Measurements from ENCODE around the gene TUBGCP2. TPM values are rescaled to one million over a fixed set of nuclear protein-coding genes. Genes with fewer than 3 reads are reported as not detected.

TUBGCP2 gene
- total RNA-seq, 1 donor from 2014 or later, result 66.7 TPM

GRCh38 chr10:133289761-133290160 lies 18.9 kb downstream of the TUBGCP2 start:
- Mint-ChIP-seq H3K4me1 (no peaks in the 10 kb centered on the region), H3K36me3 (ENCODE audit: low read depth) (peaks cover 75% of the 10 kb centered on the region), H3K27me3 (no peaks in the 10 kb centered on the region), H3K9me3 (no peaks in the 10 kb centered on the region), H3K4me3 (no peak overlapping the region), H3K27ac (no peak overlapping the region)
- DNase-seq, result no peak
- ChIA-PET CTCF (no interaction called here), POLR2A (no interaction called here)
- intact Hi-C loops (cut with micrococcal nuclease), result no loop called here
- no peak for TF ChIP-seq CTCF (IDR thresholded peaks at IDR 0.05)
- ATAC-seq (ENCODE audit: low read depth), result no peak

- H3K27me3 Mint-ChIP-seq, result no peaks in the 10 kb centered on the region
- ChIA-PET CTCF (no interaction called here), POLR2A (no interaction called here)
- no peak for TF ChIP-seq CTCF (IDR thresholded peaks at IDR 0.05)
- DNase-seq (no peak), ATAC-seq (ENCODE audit: low read depth) (no peak)
- no peak overlapping the region for H3K4me3 Mint-ChIP-seq
- peaks cover 78% of the 10 kb centered on the region for H3K36me3 Mint-ChIP-seq (ENCODE audit: low read depth)
- H3K9me3 Mint-ChIP-seq, result no peaks in the 10 kb centered on the region
- no peak overlapping the region for H3K27ac Mint-ChIP-seq
- H3K4me1 Mint-ChIP-seq, result no peaks in the 10 kb centered on the region
- intact Hi-C loops (cut with micrococcal nuclease), result no loop called here
Measured at GRCh38 chr10:133287832-133288500, 20.7 kb downstream of the TUBGCP2 start.

GRCh38 chr10:133286366-133286765 lies 22.3 kb downstream of the TUBGCP2 start:
- no peak for ATAC-seq (ENCODE audit: low read depth)
- intact Hi-C loops (cut with micrococcal nuclease), result no loop called here
- no peak overlapping the region for H3K4me3 Mint-ChIP-seq
- POLR2A ChIA-PET, result no interaction called here
- H3K9me3 Mint-ChIP-seq, result no peaks in the 10 kb centered on the region
- CTCF ChIA-PET, result no interaction called here
- no peak for DNase-seq
- H3K27ac Mint-ChIP-seq, result no peak overlapping the region
- H3K27me3 Mint-ChIP-seq, result no peaks in the 10 kb centered on the region
- TF ChIP-seq CTCF (IDR thresholded peaks at IDR 0.05), result no peak
- peaks cover 84% of the 10 kb centered on the region for H3K36me3 Mint-ChIP-seq (ENCODE audit: low read depth)
- no peaks in the 10 kb centered on the region for H3K4me1 Mint-ChIP-seq

- Mint-ChIP-seq H3K36me3 (ENCODE audit: low read depth) (peaks cover 82% of the 10 kb centered on the region), H3K4me3 (no peak overlapping the region), H3K27ac (no peak overlapping the region), H3K27me3 (no peaks in the 10 kb centered on the region), H3K4me1 (no peaks in the 10 kb centered on the region), H3K9me3 (no peaks in the 10 kb centered on the region)
- TF ChIP-seq CTCF (IDR thresholded peaks at IDR 0.05), result no peak
- CTCF ChIA-PET, result interaction anchor here (1.9 kb wide), 1 partner anchor 23 kb away, joined by 5 read pairs; no protein-coding TSS in a partner anchor
- DNase-seq (no peak), ATAC-seq (ENCODE audit: low read depth) (no peak)
- intact Hi-C loops (cut with micrococcal nuclease), result no loop called here
- POLR2A ChIA-PET, result interaction anchor here (1.5 kb wide), 1 partner anchor 9 kb away, joined by 9 read pairs; the partner anchor contains the start of gene ADAM8
Measured at GRCh38 chr10:133285217-133285616, 23.5 kb downstream of the TUBGCP2 start.

DNA sequence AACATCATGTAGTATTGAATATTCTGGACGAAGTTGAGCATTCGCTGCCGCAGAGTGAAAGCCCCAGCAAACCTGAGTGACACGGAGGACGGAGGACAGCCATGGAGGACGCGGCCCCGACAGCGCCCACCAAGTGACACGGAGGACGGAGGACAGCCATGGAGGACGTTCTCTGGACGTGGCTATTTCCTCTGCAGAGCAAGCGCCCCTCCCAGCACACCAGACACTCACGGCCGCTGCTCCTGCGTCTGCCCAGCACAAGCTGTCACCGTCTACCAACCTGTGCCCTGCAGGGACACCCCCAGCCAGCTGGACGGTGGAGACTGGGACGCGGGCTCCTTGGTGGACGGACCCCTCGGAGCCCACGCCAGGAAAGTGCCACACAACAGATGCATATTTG lies 24.7 kb downstream of the TUBGCP2 start:
- ChIA-PET CTCF (interaction anchor here (1.9 kb wide), 1 partner anchor 24 kb away, joined by 5 read pairs; no protein-coding TSS in a partner anchor), POLR2A (interaction anchor here (1.5 kb wide), 1 partner anchor 8 kb away, joined by 9 read pairs; the partner anchor contains the start of gene ADAM8)
- Mint-ChIP-seq H3K4me3 (no peak overlapping the region), H3K36me3 (ENCODE audit: low read depth) (peaks cover 73% of the 10 kb centered on the region), H3K4me1 (peaks cover 11% of the 10 kb centered on the region), H3K9me3 (no peaks in the 10 kb centered on the region), H3K27me3 (no peaks in the 10 kb centered on the region), H3K27ac (no peak overlapping the region)
- DNase-seq (no peak), ATAC-seq (ENCODE audit: low read depth) (no peak)
- TF ChIP-seq CTCF (IDR thresholded peaks at IDR 0.05), result no peak
- intact Hi-C loops (cut with micrococcal nuclease), result no loop called here
